ENCODE data around the gene RAB10.
A peak's percentile ranks its signal among the peaks of the same experiment; 100 is the strongest.
"Not testable (repeated sequence)": the region's sequence is repeated elsewhere in the genome, so short reads cannot be mapped to it uniquely, and the experiment has no call there.

RAB10 gene

GRCh38 chr2:26165403-26165802, 131.5 kb downstream of the RAB10 start:
- no peak for DNase-seq

- not testable (repeated sequence) for DNase-seq
These were observed 132.7 kb downstream of the RAB10 start for GRCh38 chr2:26166541-26166940.

GRCh38 chr2:26168785-26169184, 134.9 kb downstream of the RAB10 start:
- DNase-seq: no peak

- no peak for DNase-seq
These were observed 135.3 kb downstream of the RAB10 start for GRCh38 chr2:26169226-26169625.

- no peak for DNase-seq
These were observed 136.0 kb downstream of the RAB10 start for GRCh38 chr2:26169681-26170414.

GRCh38 chr2:26170795-26171194, 136.9 kb downstream of the RAB10 start:
- no peak for DNase-seq

GRCh38 chr2:26172189-26172870, 138.4 kb downstream of the RAB10 start:
- DNase-seq: no peak

GRCh38 chr2:26172871-26173775, 139.2 kb downstream of the RAB10 start, which contains the start of gene GAREM2:
Gene GAREM2 (plus strand): TSS chr2:26173088. CDS start chr2:26173221, 133 bp downstream.
- DNase-seq: no peak

GRCh38 chr2:26173776-26174482, 140.0 kb downstream of the RAB10 start:
- no peak for DNase-seq

GRCh38 chr2:26174691-26175465, 141.0 kb downstream of the RAB10 start:
- no peak for DNase-seq

- no peak for DNase-seq
These were observed 141.8 kb downstream of the RAB10 start for GRCh38 chr2:26175466-26176278.

GRCh38 chr2:26176279-26176615, 142.4 kb downstream of the RAB10 start:
- DNase-seq: no peak

- no peak for DNase-seq
These were observed 143.2 kb downstream of the RAB10 start for GRCh38 chr2:26177122-26177521.

- DNase-seq: no peak
These were observed 144.4 kb downstream of the RAB10 start for GRCh38 chr2:26178246-26178645.

- DNase-seq: peak; percentile 34
These were observed 145.0 kb downstream of the RAB10 start for GRCh38 chr2:26178746-26179436.

- DNase-seq: no peak
These were observed 145.6 kb downstream of the RAB10 start for GRCh38 chr2:26179446-26179913.

GRCh38 chr2:26182441-26182840, 148.6 kb downstream of the RAB10 start:
- no peak for DNase-seq

- DNase-seq: no peak
These were observed 149.2 kb downstream of the RAB10 start for GRCh38 chr2:26182887-26183630.

- DNase-seq: no peak
These were observed 150.2 kb downstream of the RAB10 start for GRCh38 chr2:26184121-26184520.
